Measurements from ENCODE around the gene ZNF331.
A peak's percentile ranks its signal among the peaks of the same experiment; 100 is the strongest.

Gene ZNF331

GRCh38 chr19:53518121-53518520 lies 19.8 kb upstream of the ZNF331 start:
- H3K4me3 ChIP-seq (ENCODE audit: low read length), result no peak overlapping the region
- no peak for DNase-seq (ENCODE audit: low read depth)
- no peak for TF ChIP-seq CTCF (conservative IDR thresholded peaks at IDR 0.05; ENCODE audit: low read length)

- H3K4me3 ChIP-seq (ENCODE audit: low read length), result no peak overlapping the region
- no peak for DNase-seq (ENCODE audit: low read depth)
- no peak for TF ChIP-seq CTCF (conservative IDR thresholded peaks at IDR 0.05; ENCODE audit: low read length)
These were observed 19.2 kb upstream of the ZNF331 start for GRCh38 chr19:53518716-53519115.

GRCh38 chr19:53519446-53519845 lies 18.5 kb upstream of the ZNF331 start:
- no peak overlapping the region for H3K4me3 ChIP-seq (ENCODE audit: low read length)
- TF ChIP-seq CTCF (conservative IDR thresholded peaks at IDR 0.05; ENCODE audit: low read length), result no peak
- DNase-seq (ENCODE audit: low read depth), result no peak

GRCh38 chr19:53520163-53520546 lies 17.8 kb upstream of the ZNF331 start:
- TF ChIP-seq CTCF (conservative IDR thresholded peaks at IDR 0.05; ENCODE audit: low read length), result no peak
- no peak for DNase-seq (ENCODE audit: low read depth)
- peak overlapping the region; percentile 94 for H3K4me3 ChIP-seq (ENCODE audit: low read length)

GRCh38 chr19:53520547-53521372 lies 17.2 kb upstream of the ZNF331 start:
- peak; percentile 99 for DNase-seq (ENCODE audit: low read depth)
- peak overlapping the region; percentile 94 for H3K4me3 ChIP-seq (ENCODE audit: low read length)
- no peak for TF ChIP-seq CTCF (conservative IDR thresholded peaks at IDR 0.05; ENCODE audit: low read length)

- H3K4me3 ChIP-seq (ENCODE audit: low read length), result peak overlapping the region; percentile 94
- DNase-seq (ENCODE audit: low read depth), result no peak
- no peak for TF ChIP-seq CTCF (conservative IDR thresholded peaks at IDR 0.05; ENCODE audit: low read length)
These were observed 16.4 kb upstream of the ZNF331 start for GRCh38 chr19:53521373-53522202.

Measured in AG10803 (cell line).